T follicular helper cell (primary cell): ENCODE measurements around the gene KIAA1217.

Experiments used
- DNase-seq: peaks from one replicate; pipeline ENCODE4 v3.0.0-alpha.2; 2020; ENCODE audit warnings: low read depth

Gene KIAA1217

DNA sequence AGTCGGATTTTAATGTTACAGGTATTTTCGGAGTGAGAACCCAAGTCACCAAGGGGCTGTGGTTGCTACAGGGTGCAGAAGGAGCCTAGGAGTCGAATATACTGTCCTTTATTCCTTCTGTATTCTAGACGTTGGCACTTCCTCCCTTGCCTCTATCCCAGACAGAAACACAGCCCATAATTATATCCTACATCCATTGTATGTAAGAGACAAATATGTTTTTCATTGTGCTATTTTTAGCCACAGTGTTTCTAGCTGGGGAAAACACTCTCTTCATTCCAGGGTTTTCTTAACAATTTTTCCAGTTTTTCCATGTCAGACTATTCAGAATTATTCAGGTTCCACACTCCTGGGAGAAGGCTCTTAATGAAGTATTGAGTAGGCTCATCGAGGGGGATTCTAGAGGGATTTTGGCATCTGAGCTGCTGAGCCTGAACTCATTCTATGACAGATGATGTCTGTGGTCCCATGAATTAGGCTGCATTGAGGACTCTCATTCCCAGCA is 32.6 kb downstream of the KIAA1217 start:
- DNase-seq, result no peak

DNA sequence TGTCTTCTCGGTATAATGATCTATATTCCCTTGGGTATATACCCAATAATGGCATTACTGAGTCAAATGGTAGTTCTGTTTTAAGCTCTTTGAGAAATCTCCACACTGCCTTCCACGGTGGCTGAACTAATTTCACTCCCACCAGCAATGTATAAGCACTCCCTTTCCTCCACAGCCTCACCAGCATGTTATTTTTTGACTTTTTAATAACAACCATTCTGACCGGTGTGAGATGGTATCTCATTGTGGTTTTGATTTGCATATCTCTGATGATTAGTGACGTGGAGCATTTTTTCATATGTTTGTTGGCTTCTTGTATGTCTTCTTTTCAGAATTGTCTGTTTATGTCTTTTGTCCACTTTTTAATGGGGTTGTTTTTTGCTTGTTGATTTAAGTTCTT is 33.6 kb downstream of the KIAA1217 start:
- no peak for DNase-seq

DNA sequence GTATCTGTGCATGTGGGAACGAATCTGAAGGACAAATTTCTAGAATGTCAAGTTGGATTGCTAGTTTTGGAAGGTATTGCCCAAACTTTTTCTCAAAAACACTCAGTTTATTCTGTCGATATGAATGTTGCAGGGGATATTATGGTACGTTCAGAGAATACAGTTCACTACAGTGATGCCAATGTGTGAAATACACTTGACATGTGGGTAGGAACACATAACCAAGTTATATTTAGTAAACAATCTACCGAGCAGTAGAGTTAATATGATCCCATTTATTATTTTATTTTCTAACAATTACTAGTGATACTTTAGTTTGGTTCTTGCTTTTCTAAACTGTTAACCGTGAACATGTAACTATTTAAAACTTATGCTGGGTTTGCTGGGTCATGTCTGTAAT is 37.4 kb downstream of the KIAA1217 start:
- no peak for DNase-seq

- DNase-seq, result no peak
Observed at GRCh38 chr10:24247841-24248240, 38.9 kb downstream of the KIAA1217 start.

- DNase-seq, result no peak
Observed at GRCh38 chr10:24249829-24250415, 41.0 kb downstream of the KIAA1217 start.

GRCh38 chr10:24251547-24251946 is 42.6 kb downstream of the KIAA1217 start:
- DNase-seq, result no peak

- no peak for DNase-seq
Observed at GRCh38 chr10:24254180-24254579, 45.2 kb downstream of the KIAA1217 start.

DNA sequence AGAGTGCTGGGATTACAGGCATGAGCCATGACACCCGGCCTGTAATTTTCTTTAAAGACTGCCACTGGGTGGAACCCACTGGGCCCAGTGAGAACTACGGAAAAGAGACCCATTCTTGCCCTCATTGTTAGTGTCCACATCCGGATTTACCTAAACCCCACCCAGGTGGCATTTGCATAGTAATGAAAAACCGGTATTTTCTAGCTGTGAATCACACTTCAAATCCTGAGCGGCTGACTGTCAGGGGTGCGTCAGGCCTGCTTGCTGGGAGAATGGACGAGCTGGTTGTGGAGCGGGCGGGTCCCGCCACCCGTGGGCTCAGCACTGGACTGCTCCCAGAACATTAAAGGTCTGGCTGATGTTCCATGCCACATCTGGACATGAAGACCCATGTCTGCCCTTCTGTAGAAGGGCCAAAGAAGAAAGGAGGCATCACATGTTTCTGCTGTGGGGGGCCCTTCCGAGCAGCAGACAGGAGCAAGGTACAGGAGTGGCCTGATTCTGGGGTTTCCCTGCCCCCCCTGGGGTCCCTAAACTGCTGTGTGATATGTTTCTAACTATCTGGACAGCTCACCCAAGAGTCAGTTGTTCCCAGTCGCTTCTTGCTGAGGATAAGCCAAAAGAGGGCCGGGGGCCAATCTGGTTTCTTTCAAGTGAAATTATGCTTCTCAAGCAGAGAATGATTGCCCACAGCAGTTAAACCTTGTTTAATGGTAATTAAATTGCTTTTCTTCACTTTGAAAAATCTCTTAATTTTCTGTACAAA is 46.4 kb downstream of the KIAA1217 start:
- no peak for DNase-seq

- DNase-seq, result no peak
Observed at GRCh38 chr10:24255881-24256311, 47.0 kb downstream of the KIAA1217 start.

DNA sequence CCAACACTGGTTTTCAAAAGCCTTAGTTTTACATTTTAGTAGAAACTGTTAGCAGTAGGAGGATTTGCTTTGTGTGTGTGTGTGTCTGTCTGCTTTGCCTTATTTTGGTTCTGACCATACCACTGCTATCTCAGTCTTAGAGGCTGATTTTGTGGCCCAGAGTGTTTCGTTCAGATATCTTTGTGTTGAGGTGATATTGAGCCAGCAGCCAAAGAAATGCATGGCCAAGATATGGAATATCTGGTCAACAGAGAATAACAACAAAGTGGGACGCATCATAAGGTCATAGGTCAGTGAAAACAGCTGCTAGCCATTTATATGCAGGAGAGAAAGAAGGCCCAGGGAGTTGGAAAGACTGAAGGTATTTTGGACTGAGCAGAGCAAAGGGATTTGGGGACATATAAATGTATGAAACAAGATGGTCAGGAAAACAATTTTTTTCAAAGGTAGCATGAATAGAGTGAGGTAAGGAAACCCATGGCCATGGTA is 47.7 kb downstream of the KIAA1217 start:
- no peak for DNase-seq

- no peak for DNase-seq
Observed at GRCh38 chr10:24257588-24257987, 48.6 kb downstream of the KIAA1217 start.

- DNase-seq, result no peak
Observed at GRCh38 chr10:24259365-24260130, 50.6 kb downstream of the KIAA1217 start.

DNA sequence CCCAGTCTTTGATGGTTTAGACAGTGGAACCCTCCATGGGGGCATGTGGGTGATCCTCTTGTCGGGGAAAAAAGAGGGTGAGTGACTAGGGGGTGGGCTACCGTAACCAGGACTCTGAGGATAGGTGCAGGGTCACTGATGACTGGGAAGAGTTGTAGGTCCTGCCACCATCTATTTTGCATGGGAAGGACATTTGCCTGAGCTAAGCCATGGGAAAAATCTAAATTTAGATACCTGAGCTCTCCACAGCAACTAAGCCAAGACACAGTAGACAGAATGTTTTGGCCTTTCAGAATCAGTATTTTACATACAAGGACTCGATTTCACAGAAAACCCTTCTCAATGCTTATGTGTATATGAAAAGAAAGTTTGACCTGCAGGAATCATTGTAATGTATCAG is 52.7 kb downstream of the KIAA1217 start:
- DNase-seq, result no peak

DNA sequence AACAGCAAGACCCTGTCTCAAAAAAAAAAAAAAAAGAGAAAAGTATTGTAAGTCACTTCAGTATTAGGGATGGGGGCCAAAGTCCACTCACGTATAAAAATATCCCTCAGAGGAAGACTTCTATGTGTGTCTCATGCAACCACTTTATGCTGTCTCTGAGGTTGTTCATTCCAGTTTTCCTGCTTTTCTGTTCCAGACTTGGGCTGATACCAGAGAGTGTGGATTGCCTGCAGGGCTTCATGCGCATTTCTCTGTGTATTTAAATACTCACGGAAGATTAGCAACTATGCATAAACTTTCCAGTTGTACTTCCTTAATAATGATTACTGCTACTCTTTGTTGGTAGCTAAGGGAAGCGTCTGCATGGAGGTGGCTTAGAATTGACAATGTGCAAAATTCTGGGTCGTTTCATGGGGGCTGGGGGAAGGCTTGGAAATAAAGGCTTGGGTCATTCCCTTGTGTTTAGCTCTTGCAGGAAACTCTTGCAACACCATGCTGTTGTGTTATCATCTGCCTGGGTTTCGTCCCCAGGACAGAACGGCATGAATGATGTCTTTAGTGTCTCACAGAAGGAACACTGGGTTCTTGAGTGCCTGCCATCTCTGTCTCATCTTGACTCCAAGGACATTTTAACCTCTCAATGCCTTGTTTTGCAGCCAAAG is 54.1 kb downstream of the KIAA1217 start:
- no peak for DNase-seq

- no peak for DNase-seq
Observed at GRCh38 chr10:24269476-24269875, 60.5 kb downstream of the KIAA1217 start.

GRCh38 chr10:24272374-24272773 is 63.4 kb downstream of the KIAA1217 start:
- DNase-seq, result no peak

- DNase-seq, result no peak
Observed at GRCh38 chr10:24277277-24277676, 68.3 kb downstream of the KIAA1217 start.

DNA sequence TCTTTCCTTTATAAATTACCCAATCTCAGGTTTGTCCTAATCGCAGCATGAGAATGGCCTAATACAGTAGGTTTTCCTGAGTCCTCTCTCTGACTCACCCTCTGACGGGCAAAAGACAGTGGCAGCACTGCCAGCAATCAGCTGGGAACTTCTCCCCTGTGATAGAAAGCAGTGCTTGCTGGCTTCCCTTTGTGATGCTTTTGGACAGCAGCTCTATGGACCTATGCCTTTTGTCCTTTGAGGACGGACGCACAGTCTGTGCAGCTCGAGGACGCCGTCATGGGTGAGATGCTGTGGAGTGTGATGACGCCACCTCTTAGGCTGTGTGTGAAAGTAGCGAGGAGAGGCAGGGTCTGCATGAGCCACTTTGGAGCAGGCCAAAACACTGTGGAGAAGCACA is 68.8 kb downstream of the KIAA1217 start:
- no peak for DNase-seq

- DNase-seq, result no peak
Observed at GRCh38 chr10:24278176-24278889, 69.4 kb downstream of the KIAA1217 start.

DNA sequence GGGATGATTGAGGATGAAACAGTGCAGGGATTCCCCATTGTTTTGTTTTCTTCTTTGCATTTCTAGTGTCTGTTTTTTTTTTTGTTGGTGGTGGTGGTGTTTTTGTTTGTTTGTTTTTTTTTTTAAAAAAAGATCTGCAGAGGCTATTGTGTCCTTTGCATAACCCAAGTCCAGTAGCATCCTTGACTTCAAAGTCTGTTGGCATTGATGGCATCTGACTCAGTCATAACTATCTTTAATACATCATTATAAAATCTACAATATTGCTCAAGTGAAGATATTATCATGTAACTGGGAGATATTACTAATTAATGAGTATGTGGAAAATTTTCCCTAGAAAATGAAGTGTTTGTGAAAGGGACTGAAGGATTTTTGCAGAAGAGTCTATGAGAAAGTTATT is 70.2 kb downstream of the KIAA1217 start:
- no peak for DNase-seq

- no peak for DNase-seq
Observed at GRCh38 chr10:24287559-24288195, 78.7 kb downstream of the KIAA1217 start.
